Measurements from ENCODE around the gene SLC35F2. TPM values are rescaled to one million over a fixed set of nuclear protein-coding genes. Genes with fewer than 3 reads are reported as not detected.

The SLC35F2 gene
- total and polyA plus RNA-seq, 11 donors, result 0.22 to 2.1 (median 1.1) TPM

DNA sequence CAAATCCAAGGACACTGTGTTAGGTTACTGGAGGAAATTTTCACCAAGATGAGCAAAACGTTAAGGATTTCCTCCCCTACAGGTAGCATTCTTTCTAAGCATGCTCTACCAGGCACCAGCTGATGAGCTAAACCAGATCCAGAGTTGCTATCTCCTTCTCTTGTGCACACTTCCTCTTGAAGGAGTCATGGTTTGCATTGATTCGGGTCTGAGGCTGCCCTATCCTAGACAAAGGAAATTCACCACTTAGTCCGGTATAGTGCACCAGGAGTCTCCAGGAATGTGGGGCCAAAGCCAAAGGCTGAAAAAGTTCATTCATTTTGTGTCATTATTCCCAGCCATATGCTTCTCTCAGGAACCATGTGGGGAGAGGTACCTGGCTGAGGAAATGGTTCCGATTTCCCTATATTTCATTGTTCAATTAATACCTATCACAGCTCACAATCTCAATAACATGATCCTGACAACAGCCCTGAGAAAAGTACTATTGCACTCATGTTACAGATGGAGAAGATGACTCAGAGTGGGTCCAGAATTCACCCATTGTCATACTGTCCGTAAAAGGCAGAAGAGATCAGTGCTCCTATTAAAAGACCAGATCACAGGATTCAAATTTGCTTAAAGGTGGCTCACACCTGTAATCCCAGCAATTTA lies 39.1 kb downstream of the SLC35F2 start:
- ATAC-seq, result no peak
- Histone ChIP-seq H3K4me1 (peaks cover 0 to 7% (median 0%) of the 10 kb centered on the region in 12 donors), H3K4me3 (no peak overlapping the region), H3K36me3 (no peaks in the 10 kb centered on the region), H3K9me3 (no peaks in the 10 kb centered on the region), H3K27me3 (no peaks in the 10 kb centered on the region), H3K27ac (no peak overlapping the region)
- TF ChIP-seq, protein P1, sequence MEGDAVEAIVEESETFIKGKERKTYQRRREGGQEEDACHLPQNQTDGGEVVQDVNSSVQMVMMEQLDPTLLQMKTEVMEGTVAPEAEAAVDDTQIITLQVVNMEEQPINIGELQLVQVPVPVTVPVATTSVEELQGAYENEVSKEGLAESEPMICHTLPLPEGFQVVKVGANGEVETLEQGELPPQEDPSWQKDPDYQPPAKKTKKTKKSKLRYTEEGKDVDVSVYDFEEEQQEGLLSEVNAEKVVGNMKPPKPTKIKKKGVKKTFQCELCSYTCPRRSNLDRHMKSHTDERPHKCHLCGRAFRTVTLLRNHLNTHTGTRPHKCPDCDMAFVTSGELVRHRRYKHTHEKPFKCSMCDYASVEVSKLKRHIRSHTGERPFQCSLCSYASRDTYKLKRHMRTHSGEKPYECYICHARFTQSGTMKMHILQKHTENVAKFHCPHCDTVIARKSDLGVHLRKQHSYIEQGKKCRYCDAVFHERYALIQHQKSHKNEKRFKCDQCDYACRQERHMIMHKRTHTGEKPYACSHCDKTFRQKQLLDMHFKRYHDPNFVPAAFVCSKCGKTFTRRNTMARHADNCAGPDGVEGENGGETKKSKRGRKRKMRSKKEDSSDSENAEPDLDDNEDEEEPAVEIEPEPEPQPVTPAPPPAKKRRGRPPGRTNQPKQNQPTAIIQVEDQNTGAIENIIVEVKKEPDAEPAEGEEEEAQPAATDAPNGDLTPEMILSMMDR (IDR thresholded peaks at IDR 0.05), result no peak
- no peak for TF ChIP-seq POLR2A (IDR thresholded peaks at IDR 0.05)
- intact Hi-C loops (cut with DNase I), result no loop called here
- 44 to 62% (median 55%) methylated on average over 5 of the region's 5 CpGs for WGBS, 4 donors
- no peak for DNase-seq

DNA sequence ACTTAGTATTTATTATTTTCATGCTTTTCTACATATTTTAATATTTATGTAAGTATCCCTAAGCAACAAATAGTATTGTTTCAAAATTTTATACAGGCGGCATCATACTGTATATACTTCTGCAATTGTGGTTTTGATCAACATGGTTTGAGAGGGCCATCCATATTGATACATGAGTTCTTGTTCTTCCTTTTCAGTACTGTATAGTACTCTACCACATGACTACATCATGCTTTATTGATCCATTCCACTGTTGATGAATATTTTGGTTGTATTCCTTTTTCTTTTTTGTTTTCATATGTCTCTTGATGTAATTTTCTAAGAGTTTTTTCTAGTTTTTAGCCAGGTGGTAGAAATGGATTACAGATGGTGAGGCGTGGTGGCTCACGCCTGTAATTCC lies 40.1 kb downstream of the SLC35F2 start:
- WGBS, 4 donors, result 95 to 99% (median 98%) methylated on average over 3 of the region's 3 CpGs
- Histone ChIP-seq H3K27me3 (no peaks in the 10 kb centered on the region), H3K36me3 (no peaks in the 10 kb centered on the region), H3K9me3 (no peaks in the 10 kb centered on the region), H3K27ac (no peak overlapping the region), H3K4me1 (peaks cover 0 to 7% (median 0%) of the 10 kb centered on the region in 12 donors), H3K4me3 (no peak overlapping the region)
- intact Hi-C loops (cut with DNase I), result no loop called here
- no peak for DNase-seq
- TF ChIP-seq, protein P1 (IDR thresholded peaks at IDR 0.05), result no peak
- TF ChIP-seq POLR2A (IDR thresholded peaks at IDR 0.05), result no peak
- ATAC-seq, result no peak

DNA sequence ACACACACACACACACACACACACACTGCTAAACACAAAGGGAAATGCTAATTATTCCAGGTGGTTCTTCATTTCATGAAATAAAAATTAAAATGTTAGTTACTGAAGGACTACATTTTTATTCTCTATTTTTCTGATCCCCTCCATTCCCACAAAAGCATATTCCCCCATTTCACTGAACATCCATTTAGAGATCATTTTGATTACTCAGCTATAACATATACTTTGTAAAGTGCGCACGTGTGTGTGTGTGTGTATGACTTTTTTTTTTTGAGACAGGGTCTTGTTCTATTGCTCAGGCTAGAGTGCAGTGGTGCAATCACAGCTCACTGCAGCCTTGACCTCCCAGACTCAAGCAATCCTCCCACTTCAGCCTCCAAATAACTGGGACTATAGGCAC lies 42.6 kb downstream of the SLC35F2 start:
- WGBS, 4 donors, result 90 to 94% (median 92%) methylated on average over 2 of the region's 2 CpGs
- TF ChIP-seq, protein P1 (IDR thresholded peaks at IDR 0.05), result no peak

GRCh38 chr11:107810875-107811274 lies 47.7 kb downstream of the SLC35F2 start:
- Histone ChIP-seq H3K36me3 (no peaks in the 10 kb centered on the region), H3K4me3 (no peak overlapping the region), H3K4me1 (no peaks in the 10 kb centered on the region), H3K27ac (no peak overlapping the region), H3K9me3 (no peaks in the 10 kb centered on the region), H3K27me3 (no peaks in the 10 kb centered on the region)
- ATAC-seq (no peak), DNase-seq (no peak)
- intact Hi-C loops (cut with DNase I), result no loop called here
- no peak for TF ChIP-seq POLR2A (IDR thresholded peaks at IDR 0.05)
- TF ChIP-seq, protein P1 (IDR thresholded peaks at IDR 0.05), result no peak

More for the DNA sequence above, 42.6 kb downstream of the SLC35F2 start:
- Histone ChIP-seq H3K9me3 (no peaks in the 10 kb centered on the region), H3K36me3 (no peaks in the 10 kb centered on the region), H3K27me3 (no peaks in the 10 kb centered on the region), H3K27ac (no peak overlapping the region), H3K4me3 (no peak overlapping the region), H3K4me1 (peaks cover 0 to 3% (median 0%) of the 10 kb centered on the region in 12 donors)
- ATAC-seq (no peak), DNase-seq (no peak)
- intact Hi-C loops (cut with DNase I), result no loop called here
